GM12878 (cell line): ENCODE measurements around the gene RAPH1. TPM values are rescaled to one million over a fixed set of nuclear protein-coding genes. Genes with fewer than 3 reads are reported as not detected.

ENCODE experiments used
- ATAC-seq: fragments of 200-7000 bp; cut with Tn5 transposase; 3 replicates; pipeline ENCODE4 v1.9.1; 2020; ENCODE audit warnings: mild to moderate bottlenecking, moderate library complexity
- BruUV-seq: library from RNA; stranded (reverse); fragments of 400-500 nt; replicated peaks from 2 replicates; lab custom pipeline; 2021; lab: Mats Ljungman, UMichigan
- CTCF ChIA-PET: fragments of 300-600 bp; sonication (Branson Sonifier 250); formaldehyde crosslinking; extraction: SDS; loops from one replicate; lab custom pipeline; 2021; ENCODE audit warnings: inconsistent platforms; lab: Yijun Ruan, JAX
- POLR2A ChIA-PET: fragments of 350-600 bp; formaldehyde crosslinking; extraction: SDS; loops from one replicate; lab custom pipeline; 2021; ENCODE audit warnings: inconsistent platforms; lab: Charles Lee
- RAD21 ChIA-PET: fragments of 300-600 bp; sonication (Branson Sonifier 250); formaldehyde crosslinking; loops from one replicate; lab custom pipeline; 2023; ENCODE audit warnings: antibody characterized with exemption; ENCODE audit not compliant: unreplicated experiment; lab: Charles Lee
- SMC1A ChIA-PET: fragments of 300-600 bp; sonication (Branson Sonifier 250); formaldehyde crosslinking; loops from one replicate; lab custom pipeline; 2023; ENCODE audit not compliant: unreplicated experiment, uncharacterized antibody; lab: Charles Lee
- DNase-seq: peaks from one replicate; pipeline ENCODE4 v3.0.0-alpha.2; 2011; ENCODE audit warnings: low read depth, low spot score
- FAIRE-seq: peaks from 3 replicates; lab custom pipeline; 2011; peaks lifted over from hg19 to GRCh38; lab: Jason Lieb, UNC
- H2AFZ ChIP-seq: 2 replicates; pipeline ENCODE4 v1.6.0; 2011; ENCODE audit warnings: low read depth, low read length, control low read depth; ENCODE audit not compliant: control insufficient read depth
- H3K27ac ChIP-seq: 2 replicates; pipeline ENCODE4 v1.5.1; 2011; ENCODE audit warnings: control low read depth; ENCODE audit not compliant: control insufficient read depth, insufficient read depth
- H3K27me3 ChIP-seq, 2 experiments: replicated peaks in 1 of 2; 2 replicates each; pipeline versions ENCODE4 v1.6.0 to v1.6.1; 2011; ENCODE audit warnings: low read length in 1 of 2; ENCODE audit not compliant: control insufficient read depth in 2 of 2, insufficient read depth in 2 of 2
- H3K36me3 ChIP-seq, 2 experiments: 2 replicates each; pipeline ENCODE4 v1.5.1; 2011; ENCODE audit warnings: low read length in 1 of 2; ENCODE audit not compliant: control insufficient read depth in 2 of 2, insufficient read depth in 2 of 2
- H3K4me1 ChIP-seq: 2 replicates; pipeline ENCODE4 v1.6.1; 2011; ENCODE audit warnings: mild to moderate bottlenecking, low read length, moderate library complexity, mixed read lengths; ENCODE audit not compliant: control insufficient read depth, insufficient read depth
- H3K4me2 ChIP-seq: 2 replicates; pipeline ENCODE4 v1.6.0; 2011; ENCODE audit warnings: control low read depth; ENCODE audit not compliant: control insufficient read depth, insufficient read depth
- H3K4me3 ChIP-seq: fragments of 200-600 bp; sonication (generic); 2 replicates; pipeline ENCODE4 v1.5.1; 2016
- H3K79me2 ChIP-seq: 2 replicates; pipeline ENCODE4 v1.6.0; 2011; ENCODE audit warnings: low read length; ENCODE audit not compliant: control insufficient read depth, insufficient read depth
- H3K9ac ChIP-seq: 2 replicates; pipeline ENCODE4 v1.8.0; 2011; ENCODE audit warnings: low read length, control low read depth, mixed read lengths; ENCODE audit not compliant: control insufficient read depth, insufficient read depth
- H3K9me3 ChIP-seq: replicated peaks from 3 replicates; pipeline ENCODE4 v1.5.1; 2011; ENCODE audit warnings: mild to moderate bottlenecking, low read length; ENCODE audit not compliant: control insufficient read depth, insufficient read depth
- H4K20me1 ChIP-seq: 2 replicates; pipeline ENCODE4 v1.6.0; 2011; ENCODE audit not compliant: control insufficient read depth, insufficient read depth
- ASH2L ChIP-seq: fragments of 300-600, 200-600 bp; sonication (generic); IDR thresholded peaks from 2 replicates; pipeline ENCODE4 v1.6.1; 2017; ENCODE audit warnings: low read depth, mild to moderate bottlenecking, borderline replicate concordance
- CBX5 ChIP-seq: sonication (generic); IDR thresholded peaks from 2 replicates; pipeline ENCODE4 v1.6.1; 2016; ENCODE audit warnings: low read depth, moderate library complexity, mild to moderate bottlenecking, inconsistent platforms
- CEBPZ ChIP-seq: fragments of 150-350 bp; IDR thresholded peaks from 2 replicates; pipeline ENCODE4 v1.6.1; 2016; ENCODE audit warnings: low read depth, low read length
- EED ChIP-seq: sonication (generic); IDR thresholded peaks from 2 replicates; pipeline ENCODE4 v1.6.1; 2016; ENCODE audit warnings: antibody characterized with exemption, low read depth
- KDM1A ChIP-seq: fragments of 200-600 bp; sonication (generic); IDR thresholded peaks from 2 replicates; pipeline ENCODE4 v1.6.1; 2016; ENCODE audit warnings: borderline replicate concordance
- LARP7 ChIP-seq: fragments of 450-650 bp; IDR thresholded peaks from 2 replicates; pipeline ENCODE4 v1.6.1; 2017; ENCODE audit warnings: mild to moderate bottlenecking
- NFYA ChIP-seq: IDR thresholded peaks from 2 replicates; pipeline ENCODE4 v1.6.1; 2011; ENCODE audit warnings: low read depth, mild to moderate bottlenecking, low read length, improper control_type of control experiment, borderline replicate concordance
- PAX8 ChIP-seq: fragments of 450-650 bp; IDR thresholded peaks from 2 replicates; pipeline ENCODE4 v1.6.1; 2017; ENCODE audit warnings: mild to moderate bottlenecking, moderate library complexity
- POLR2A ChIP-seq: IDR thresholded peaks from 2 replicates; pipeline ENCODE4 v1.6.1; 2011; ENCODE audit warnings: low read depth, mild to moderate bottlenecking, low read length
- SIX5 ChIP-seq: IDR thresholded peaks from 2 replicates; pipeline ENCODE4 v1.6.1; 2011; ENCODE audit warnings: mild to moderate bottlenecking, low read depth, low read length, moderate library complexity; ENCODE audit not compliant: severe bottlenecking
- WRNIP1 ChIP-seq: IDR thresholded peaks from 2 replicates; pipeline ENCODE4 v1.6.1; 2011; ENCODE audit warnings: low read depth, low read length, improper control_type of control experiment, borderline replicate concordance
- ZNF274 ChIP-seq: IDR thresholded peaks from one replicate; pipeline ENCODE4 v1.8.0; 2011; ENCODE audit not compliant: insufficient read length, insufficient read depth
- ZNF622 ChIP-seq: fragments of 450-650 bp; IDR thresholded peaks from 2 replicates; pipeline ENCODE4 v1.6.1; 2017; ENCODE audit warnings: mild to moderate bottlenecking, inconsistent platforms
- WGBS: methylation state at CpG from one replicate; pipeline ENCODE4 v1.1.6; 2016; ENCODE audit warnings: low lambda C conversion rate; ENCODE audit not compliant: insufficient replicate concordance, insufficient coverage; ENCODE audit errors: missing lambda C conversion rate; 5-methylcytosine and 5-hydroxymethylcytosine counted together
- in situ Hi-C: fragments of 300-500 bp; cut with MboI; formaldehyde crosslinking; loops from 9 replicates; pipeline ENCODE4 v1.14.3; 2018; ENCODE audit warnings: mixed read lengths
- intact Hi-C: fragments of 100-400 bp; cut with micrococcal nuclease; formaldehyde crosslinking; loops from one replicate; pipeline ENCODE4 v1.14.2; 2022; ENCODE audit not compliant: unreplicated experiment
- polyA plus RNA-seq, 11 experiments: library from polyadenylated mRNA; depleted of rRNA in 4 of 11; unstranded in 6 of 11; stranded (reverse) in 5 of 11; fragments of >200 nt; fragmentation: Nextera tagmentation in 4 of 11; fragmentation: Illumina TruSeq in 1 of 11; extraction: Ambion mirVana in 4 of 11; extraction: Trizol in 1 of 11; gene quantifications; 1 replicate in 1 of 11; 2 replicates in 10 of 11; pipeline versions ENCODE4 v1.2.1 to v1.2.3, GENCODE V29; 2011 to 2016; ENCODE audit warnings: inconsistent platforms in 2 of 11, missing spikeins in 2 of 11, low read depth in 1 of 11
- total RNA-seq, 4 experiments: library from RNA; depleted of rRNA in 3 of 4; stranded (reverse); fragments of >200 nt in 3 of 4; fragmentation: Illumina TruSeq in 1 of 4; extraction: Trizol in 1 of 4; gene quantifications; 2 replicates each; pipeline versions ENCODE4 v1.2.1 to v1.2.3, GENCODE V29; 2013 to 2021

The RAPH1 gene
- total and polyA plus RNA-seq, 10 of the 15 experiments (the other 5 are each of a cell fraction or from before 2014, with no cell fraction given), result 0.09 to 0.90 (median 0.21) TPM; not detected in 7

DNA sequence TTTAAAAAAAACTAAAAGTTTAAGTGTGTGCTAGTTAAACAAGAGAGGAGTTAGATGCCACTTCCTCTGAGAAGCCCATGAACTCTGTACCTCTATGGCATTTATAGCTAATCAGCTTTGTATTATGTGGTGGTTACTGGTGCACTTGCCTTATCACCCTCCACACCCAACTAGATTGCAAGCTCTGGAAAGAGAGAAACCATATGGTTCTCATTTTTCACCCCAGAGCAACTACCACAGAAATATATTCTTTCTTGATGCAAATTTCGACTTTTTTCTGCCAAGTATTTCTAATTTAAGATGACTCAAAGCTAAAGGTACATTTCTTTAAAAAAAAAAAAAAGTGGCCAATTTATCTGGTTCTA lies 24.2 kb downstream of the RAPH1 start:
- FAIRE-seq, result no peak
- in situ Hi-C loops, result no loop called here
- no peaks in the 10 kb centered on the region for H3K4me1 ChIP-seq

More for the DNA sequence above, 24.2 kb downstream of the RAPH1 start:
- Histone ChIP-seq H3K79me2 (no peaks in the 10 kb centered on the region), H3K4me2 (no peak overlapping the region), H3K36me3 (no peaks in the 10 kb centered on the region), H3K9ac (no peak overlapping the region), H3K27ac (no peak overlapping the region), H3K4me3 (no peak overlapping the region), H4K20me1 (no peaks in the 10 kb centered on the region), H3K27me3 (no peaks in the 10 kb centered on the region), H3K9me3 (no peaks in the 10 kb centered on the region), H2AFZ (no peak overlapping the region)
- CTCF ChIA-PET, result no interaction called here
- SMC1A ChIA-PET, result no interaction called here
- no peak for TF ChIP-seq POLR2A
- TF ChIP-seq CEBPZ, result no peak
- no peak for TF ChIP-seq EED
- TF ChIP-seq ZNF622, result no peak
- no peak for TF ChIP-seq ASH2L
- TF ChIP-seq CBX5, result no peak
- TF ChIP-seq LARP7, result no peak
- no peak for TF ChIP-seq WRNIP1
- TF ChIP-seq KDM1A, result no peak
- TF ChIP-seq PAX8, result no peak
- TF ChIP-seq NFYA, result no peak
- no peak for TF ChIP-seq ZNF274
- TF ChIP-seq SIX5, result no peak
- POLR2A ChIA-PET, result interaction anchor here (0.7 kb wide), 1 partner anchor 35 kb away, joined by 3 read pairs; no protein-coding TSS in a partner anchor
- BruUV-seq, result no TSS peak
- RAD21 ChIA-PET, result no interaction called here
- ATAC-seq (no peak), DNase-seq (no peak)
- intact Hi-C loops, result no loop called here
- WGBS, result 0% methylated on average over 1 of the region's 1 CpG
